ENCODE results near the gene GALNT9. TPM values are rescaled to one million over a fixed set of nuclear protein-coding genes. Genes with fewer than 3 reads are reported as not detected.

The GALNT9 gene
- total RNA-seq, 6 experiments from 2014 or later: not detected

DNA sequence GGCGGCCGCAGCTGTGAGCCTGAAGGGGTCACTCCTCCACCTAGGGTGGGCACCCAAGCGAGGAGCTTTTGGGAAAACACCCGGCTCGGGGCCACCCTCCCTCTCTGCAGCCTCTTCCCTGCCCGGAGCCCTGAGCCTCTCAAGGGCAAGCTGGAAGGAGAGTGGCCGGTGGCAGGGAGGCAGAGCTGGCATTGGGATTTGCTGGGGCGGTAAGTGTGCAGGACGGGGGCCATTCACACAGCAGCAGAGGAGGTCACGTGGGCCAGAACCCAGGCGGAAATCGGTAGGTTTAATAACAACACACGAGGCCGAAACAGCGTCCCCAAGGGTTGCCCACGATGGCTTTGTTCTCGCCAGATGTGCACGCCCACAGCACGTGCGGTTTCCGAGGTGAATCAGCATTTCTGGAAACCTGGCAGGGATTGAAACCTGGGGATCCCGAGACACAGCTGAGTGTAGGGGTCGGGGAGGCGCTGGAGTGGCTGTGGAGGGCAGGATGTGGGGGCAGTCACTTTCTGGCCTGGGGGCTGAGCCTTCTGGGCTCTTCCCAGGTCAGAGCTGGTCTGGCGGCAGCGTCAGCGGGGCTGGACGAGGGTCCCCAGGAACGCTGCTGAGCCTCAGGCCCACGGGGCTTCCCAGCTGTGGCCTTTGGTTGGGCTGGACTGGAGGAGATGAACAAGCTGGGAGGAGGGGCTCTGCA is 161.6 kb downstream of the GALNT9 start:
- TF ChIP-seq, protein P1, sequence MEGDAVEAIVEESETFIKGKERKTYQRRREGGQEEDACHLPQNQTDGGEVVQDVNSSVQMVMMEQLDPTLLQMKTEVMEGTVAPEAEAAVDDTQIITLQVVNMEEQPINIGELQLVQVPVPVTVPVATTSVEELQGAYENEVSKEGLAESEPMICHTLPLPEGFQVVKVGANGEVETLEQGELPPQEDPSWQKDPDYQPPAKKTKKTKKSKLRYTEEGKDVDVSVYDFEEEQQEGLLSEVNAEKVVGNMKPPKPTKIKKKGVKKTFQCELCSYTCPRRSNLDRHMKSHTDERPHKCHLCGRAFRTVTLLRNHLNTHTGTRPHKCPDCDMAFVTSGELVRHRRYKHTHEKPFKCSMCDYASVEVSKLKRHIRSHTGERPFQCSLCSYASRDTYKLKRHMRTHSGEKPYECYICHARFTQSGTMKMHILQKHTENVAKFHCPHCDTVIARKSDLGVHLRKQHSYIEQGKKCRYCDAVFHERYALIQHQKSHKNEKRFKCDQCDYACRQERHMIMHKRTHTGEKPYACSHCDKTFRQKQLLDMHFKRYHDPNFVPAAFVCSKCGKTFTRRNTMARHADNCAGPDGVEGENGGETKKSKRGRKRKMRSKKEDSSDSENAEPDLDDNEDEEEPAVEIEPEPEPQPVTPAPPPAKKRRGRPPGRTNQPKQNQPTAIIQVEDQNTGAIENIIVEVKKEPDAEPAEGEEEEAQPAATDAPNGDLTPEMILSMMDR (IDR thresholded peaks at IDR 0.05): no peak
- H3K4me3 Mint-ChIP-seq: no peak overlapping the region
- peaks cover 8% of the 10 kb centered on the region for H3K9me3 Mint-ChIP-seq
- H3K27me3 Mint-ChIP-seq (ENCODE audit: insufficient read depth): peaks cover 2% of the 10 kb centered on the region; the same call in 1 of the 2 replicates
- H3K4me1 Mint-ChIP-seq (ENCODE audit: low read depth): peaks cover 10% of the 10 kb centered on the region
- no peaks in the 10 kb centered on the region for H3K36me3 Mint-ChIP-seq (ENCODE audit: low read depth)
- no peak overlapping the region for H3K27ac Mint-ChIP-seq
- DNase-seq: no peak

DNA sequence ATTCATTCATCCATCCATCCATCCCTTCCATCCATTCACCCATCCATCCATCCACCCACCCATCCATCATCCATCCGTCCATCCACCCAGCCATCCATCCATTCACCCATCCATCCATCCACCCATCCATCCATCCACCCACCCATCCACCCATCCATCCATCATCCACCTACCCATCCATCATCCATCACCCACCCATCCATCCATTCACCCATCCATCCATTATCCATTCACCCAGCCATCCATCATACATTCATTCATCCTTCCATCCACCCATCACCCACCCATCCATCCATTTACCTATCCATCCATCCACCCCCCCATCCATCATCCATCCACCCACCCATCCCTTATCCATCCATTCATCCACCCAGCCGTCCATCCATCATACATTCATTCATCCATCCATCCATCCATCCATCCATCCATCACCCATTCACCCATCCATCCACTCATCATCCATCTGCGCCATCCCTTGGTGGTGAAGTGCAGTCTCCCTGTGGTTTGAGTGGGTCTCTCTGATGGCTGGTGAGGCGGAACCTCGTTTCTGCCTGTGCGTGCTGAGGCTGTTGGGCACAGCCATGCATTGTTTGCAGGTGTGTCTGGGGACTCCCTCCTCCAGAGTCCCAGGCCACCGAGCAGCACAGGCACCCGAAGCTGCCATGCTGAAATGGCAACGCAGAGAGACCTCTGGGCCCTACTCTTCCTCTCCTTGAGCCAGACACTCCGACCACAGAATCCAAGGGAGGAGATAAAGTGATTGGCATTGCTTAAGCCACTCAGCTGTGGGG is 162.4 kb downstream of the GALNT9 start:
- DNase-seq: no peak
- Mint-ChIP-seq H3K4me1 (ENCODE audit: low read depth) (peaks cover 10% of the 10 kb centered on the region), H3K27me3 (ENCODE audit: insufficient read depth) (no peaks in the 10 kb centered on the region; the same call in 1 of the 2 replicates), H3K9me3 (peaks cover 8% of the 10 kb centered on the region), H3K4me3 (no peak overlapping the region), H3K36me3 (ENCODE audit: low read depth) (no peaks in the 10 kb centered on the region), H3K27ac (no peak overlapping the region)
- TF ChIP-seq, protein P1 (IDR thresholded peaks at IDR 0.05): no peak

DNA sequence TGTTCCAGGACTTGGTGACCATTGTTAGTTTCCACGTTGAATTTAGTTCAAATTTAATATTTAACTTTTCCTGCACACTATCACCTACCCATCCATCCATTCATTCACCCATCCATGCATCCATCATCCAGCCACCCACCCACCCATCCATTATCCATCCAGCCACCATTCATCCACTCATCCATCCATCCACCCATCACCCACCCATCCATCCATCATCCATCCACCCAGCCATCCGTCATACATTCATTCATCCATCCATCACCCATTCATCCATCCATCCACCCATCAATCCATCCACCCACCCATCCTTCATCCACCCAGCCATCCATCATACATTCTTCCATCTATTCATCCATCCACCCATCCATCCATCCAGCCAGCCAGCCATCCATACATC is 163.3 kb downstream of the GALNT9 start:
- Mint-ChIP-seq H3K27ac (no peak overlapping the region), H3K4me1 (ENCODE audit: low read depth) (peaks cover 10% of the 10 kb centered on the region), H3K36me3 (ENCODE audit: low read depth) (no peaks in the 10 kb centered on the region), H3K4me3 (no peak overlapping the region), H3K27me3 (ENCODE audit: insufficient read depth) (no peaks in the 10 kb centered on the region; the same call in 1 of the 2 replicates), H3K9me3 (peaks cover 8% of the 10 kb centered on the region)
- TF ChIP-seq, protein P1 (IDR thresholded peaks at IDR 0.05): no peak
- DNase-seq: no peak

DNA sequence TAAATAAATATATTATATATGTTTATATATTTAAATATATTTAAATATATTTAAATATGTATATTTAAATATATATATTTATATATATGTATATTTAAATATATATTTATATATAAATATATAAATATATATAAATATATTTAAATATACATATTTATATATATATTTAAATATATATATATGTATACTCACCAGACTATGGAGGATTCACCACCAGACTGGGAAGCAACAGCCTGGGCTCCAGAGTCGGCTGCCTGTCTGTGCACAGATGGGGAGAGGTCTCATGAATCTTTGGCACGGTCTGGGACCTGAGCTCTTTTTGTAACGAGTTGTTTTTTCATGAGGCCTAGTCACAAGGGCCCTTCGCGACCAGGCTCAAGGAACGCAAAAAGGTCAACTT is 163.8 kb downstream of the GALNT9 start:
- H3K9me3 Mint-ChIP-seq: peaks cover 8% of the 10 kb centered on the region
- H3K27ac Mint-ChIP-seq: no peak overlapping the region
- H3K27me3 Mint-ChIP-seq (ENCODE audit: insufficient read depth): no peaks in the 10 kb centered on the region; the same call in 1 of the 2 replicates
- DNase-seq: no peak
- peaks cover 10% of the 10 kb centered on the region for H3K4me1 Mint-ChIP-seq (ENCODE audit: low read depth)
- TF ChIP-seq, protein P1 (IDR thresholded peaks at IDR 0.05): no peak
- H3K4me3 Mint-ChIP-seq: no peak overlapping the region
- no peaks in the 10 kb centered on the region for H3K36me3 Mint-ChIP-seq (ENCODE audit: low read depth)

DNA sequence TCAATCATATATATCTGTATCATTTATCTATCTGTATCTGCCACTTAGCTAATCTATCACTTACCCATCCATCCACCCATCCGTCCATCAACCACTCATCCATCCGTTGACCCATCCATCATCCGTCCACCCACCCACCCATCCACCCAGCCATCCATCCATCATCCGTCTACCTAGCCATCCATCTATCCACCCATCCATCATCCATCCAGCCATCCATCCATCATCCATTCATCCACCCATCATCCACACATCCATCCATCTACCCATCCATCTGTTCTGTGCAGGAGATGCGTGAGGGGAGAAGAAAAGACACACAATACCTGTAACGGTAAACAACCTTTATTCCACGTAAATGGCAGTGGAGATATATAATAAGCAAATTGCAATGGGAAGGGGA is 165.0 kb downstream of the GALNT9 start:
- peaks cover 11% of the 10 kb centered on the region for H3K9me3 Mint-ChIP-seq
- no peaks in the 10 kb centered on the region for H3K36me3 Mint-ChIP-seq (ENCODE audit: low read depth)
- no peak overlapping the region for H3K4me3 Mint-ChIP-seq
- TF ChIP-seq, protein P1 (IDR thresholded peaks at IDR 0.05): no peak
- H3K27ac Mint-ChIP-seq: no peak overlapping the region
- H3K4me1 Mint-ChIP-seq (ENCODE audit: low read depth): no peaks in the 10 kb centered on the region
- H3K27me3 Mint-ChIP-seq (ENCODE audit: insufficient read depth): no peaks in the 10 kb centered on the region; the same call in 1 of the 2 replicates
- no peak for DNase-seq
